SK-N-SH treated with all-trans-retinoic acid at 6 μM for 48 hours (cell line): ENCODE measurements around the gene SLC4A1AP.

Experiments
- ARNTL ChIP-seq: fragments of 450-650 bp; formaldehyde crosslinking; IDR thresholded peaks from 2 replicates; pipeline ENCODE4 v1.5.0; 2020; ENCODE audit warnings: low read depth, mild to moderate bottlenecking, moderate library complexity, borderline replicate concordance
- CREB5 ChIP-seq: fragments of 250-450 bp; sonication (Bioruptor Pico); IDR thresholded peaks from 2 replicates; pipeline ENCODE4 v1.5.1; 2020; ENCODE audit warnings: low read depth, mild to moderate bottlenecking, moderate library complexity
- ESRRG ChIP-seq: fragments of 250-450 bp; sonication (Bioruptor Pico); IDR thresholded peaks from 2 replicates; pipeline ENCODE4 v1.6.1; 2021; ENCODE audit warnings: mild to moderate bottlenecking
- OSR1 ChIP-seq: fragments of 250-450 bp; sonication (Bioruptor Pico); IDR thresholded peaks from 2 replicates; pipeline ENCODE4 v1.8.0; 2022; ENCODE audit warnings: moderate library complexity, mild to moderate bottlenecking, inconsistent platforms
- PPARA ChIP-seq: fragments of 250-450 bp; sonication (Bioruptor Pico); IDR thresholded peaks from 2 replicates; pipeline ENCODE4 v1.5.0; 2020; ENCODE audit warnings: mild to moderate bottlenecking, borderline replicate concordance
- RARB ChIP-seq: fragments of 250-450 bp; sonication (Bioruptor Pico); IDR thresholded peaks from 2 replicates; pipeline ENCODE4 v1.8.0; 2021; ENCODE audit warnings: mild to moderate bottlenecking, moderate library complexity
- TCF4 ChIP-seq: fragments of 250-450 bp; sonication (Bioruptor Pico); IDR thresholded peaks from 2 replicates; pipeline ENCODE4 v1.8.0; 2021; ENCODE audit warnings: mild to moderate bottlenecking, moderate library complexity, borderline replicate concordance
- TOX ChIP-seq: fragments of 250-450 bp; sonication (Bioruptor Pico); IDR thresholded peaks from 2 replicates; pipeline ENCODE4 v1.8.0; 2021; ENCODE audit warnings: mild to moderate bottlenecking, moderate library complexity, borderline replicate concordance
- ZC3H10 ChIP-seq: fragments of 250-450 bp; sonication (Bioruptor Pico); IDR thresholded peaks from 2 replicates; pipeline ENCODE4 v1.5.1; 2021; ENCODE audit warnings: mild to moderate bottlenecking, moderate library complexity
- ZFP30 ChIP-seq: fragments of 450-650 bp; formaldehyde crosslinking; IDR thresholded peaks from 2 replicates; pipeline ENCODE4 v1.5.0; 2022; ENCODE audit warnings: mild to moderate bottlenecking, moderate library complexity
- ZNF8 ChIP-seq: fragments of 450-650 bp; formaldehyde crosslinking; IDR thresholded peaks from 2 replicates; pipeline ENCODE4 v1.5.0; 2020; ENCODE audit warnings: mild to moderate bottlenecking, moderate library complexity
- TF ChIP-seq, protein P1 (sequence below): fragments of 250-450 bp; sonication (Bioruptor Pico); IDR thresholded peaks from 2 replicates; pipeline ENCODE4 v1.8.0; 2020; ENCODE audit warnings: mild to moderate bottlenecking, moderate library complexity, borderline replicate concordance

GRCh38 chr2:27734305-27734704 lies 70.6 kb downstream of the SLC4A1AP start:
- TF ChIP-seq ZNF8 (CRISPR knock-in tag) (no peak), TCF4 (CRISPR knock-in tag) (no peak), ARNTL (CRISPR knock-in tag) (no peak), RARB (CRISPR knock-in tag) (no peak), ESRRG (CRISPR knock-in tag) (no peak), CREB5 (CRISPR knock-in tag) (no peak), ZFP30 (CRISPR knock-in tag) (no peak), TOX (CRISPR knock-in tag) (no peak), ZC3H10 (CRISPR knock-in tag) (no peak), PPARA (no peak), OSR1 (CRISPR knock-in tag) (no peak)
- TF ChIP-seq, protein P1, sequence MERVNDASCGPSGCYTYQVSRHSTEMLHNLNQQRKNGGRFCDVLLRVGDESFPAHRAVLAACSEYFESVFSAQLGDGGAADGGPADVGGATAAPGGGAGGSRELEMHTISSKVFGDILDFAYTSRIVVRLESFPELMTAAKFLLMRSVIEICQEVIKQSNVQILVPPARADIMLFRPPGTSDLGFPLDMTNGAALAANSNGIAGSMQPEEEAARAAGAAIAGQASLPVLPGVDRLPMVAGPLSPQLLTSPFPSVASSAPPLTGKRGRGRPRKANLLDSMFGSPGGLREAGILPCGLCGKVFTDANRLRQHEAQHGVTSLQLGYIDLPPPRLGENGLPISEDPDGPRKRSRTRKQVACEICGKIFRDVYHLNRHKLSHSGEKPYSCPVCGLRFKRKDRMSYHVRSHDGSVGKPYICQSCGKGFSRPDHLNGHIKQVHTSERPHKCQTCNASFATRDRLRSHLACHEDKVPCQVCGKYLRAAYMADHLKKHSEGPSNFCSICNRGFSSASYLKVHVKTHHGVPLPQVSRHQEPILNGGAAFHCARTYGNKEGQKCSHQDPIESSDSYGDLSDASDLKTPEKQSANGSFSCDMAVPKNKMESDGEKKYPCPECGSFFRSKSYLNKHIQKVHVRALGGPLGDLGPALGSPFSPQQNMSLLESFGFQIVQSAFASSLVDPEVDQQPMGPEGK: no peak
